ENCODE data around the gene FECH. TPM values are rescaled to one million over a fixed set of nuclear protein-coding genes. Genes with fewer than 3 reads are reported as not detected.
A peak's percentile ranks its signal among the peaks of the same experiment; 100 is the strongest.

The FECH gene
- total and polyA plus RNA-seq, 9 of the 15 experiments (the other 6 are each of a cell fraction or from before 2014, with no cell fraction given) = 19.8 to 170 (median 56.8) TPM

DNA sequence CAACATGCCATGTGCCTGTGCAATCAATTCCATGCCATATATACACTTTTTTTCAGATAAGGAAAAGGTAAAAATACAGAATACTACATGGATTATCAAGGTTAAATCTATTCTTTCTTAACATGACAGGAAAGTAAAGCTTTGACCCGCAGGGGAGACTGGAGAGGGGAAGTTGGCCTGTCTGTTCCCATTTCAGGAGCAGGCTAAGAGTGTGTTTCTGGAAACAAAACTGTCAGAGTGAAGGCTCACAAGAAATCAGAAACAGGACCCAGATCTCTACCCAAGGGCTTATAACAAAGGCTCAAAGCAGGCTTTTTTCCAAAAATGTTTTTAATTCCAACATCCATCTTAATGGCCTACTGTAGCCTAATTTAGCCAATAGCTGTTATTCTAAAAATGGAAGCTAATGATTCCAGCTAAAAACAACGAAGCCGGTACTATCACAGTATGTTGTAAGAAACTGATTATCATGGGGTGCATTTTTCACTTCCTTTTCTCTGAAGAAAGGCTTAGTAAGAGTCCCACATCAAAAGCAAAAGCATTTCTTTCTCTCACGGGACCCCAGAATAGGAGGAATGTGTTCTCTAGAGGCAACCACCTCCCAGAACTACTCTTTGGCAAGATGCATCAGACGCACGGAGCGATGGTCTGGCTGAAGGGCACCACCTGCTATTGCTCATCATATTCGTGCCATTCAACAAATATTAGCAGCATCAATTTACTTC, 41.4 kb downstream of the FECH start:
- CTCF ChIA-PET (ENCODE audit: low intra/inter-chr PET ratio) = no interaction called here
- Histone ChIP-seq H3K79me2 (ENCODE audit: control insufficient read depth, insufficient read depth, low read length) (no peaks in the 10 kb centered on the region), H3K27me3 (ENCODE audit: control insufficient read depth in 2 of 2, insufficient read depth in 2 of 2, low read length in 2 of 2) (peaks cover 14 to 16% of the 10 kb centered on the region in 2 experiments), H3K9me1 (ENCODE audit: control insufficient read depth, insufficient read depth, low read length) (no peaks in the 10 kb centered on the region), H3K9ac (ENCODE audit: insufficient read depth in 1 of 2, low read depth in 2 of 2, low read length in 2 of 2) (no peak overlapping the region), H3K36me3 (ENCODE audit: control insufficient read depth, insufficient read depth, low read length) (peaks cover 4% of the 10 kb centered on the region; the same call in 2 of the 3 replicates), H3K9me3 (replicated peaks; ENCODE audit: control insufficient read depth, insufficient read depth, low read depth, low read length) (no peaks in the 10 kb centered on the region), H3K27ac (ENCODE audit: extremely low read depth, low read depth, low read length) (no peak overlapping the region), H3K4me1 (replicated peaks in 1 of 2; ENCODE audit: control insufficient read depth in 2 of 2, insufficient read depth in 2 of 2, low read length in 2 of 2) (no peaks in the 10 kb centered on the region), H2AFZ (ENCODE audit: low read depth, low read length) (no peak overlapping the region), H3K4me2 (ENCODE audit: insufficient read depth, low read length) (no peak overlapping the region), H3K4me3 (no peak overlapping the region), H4K20me1 (replicated peaks; ENCODE audit: control insufficient read depth, insufficient read depth, low read length) (no peaks in the 10 kb centered on the region)
- ATAC-seq (no peak), FAIRE-seq (no peak), DNase-seq (ENCODE audit: extremely low read depth in 1 of 4, low spot score in 3 of 4) (no peak)
- in situ Hi-C loops (cut with MboI) (no loop called here), intact Hi-C loops (cut with micrococcal nuclease) (no loop called here)
- TF ChIP-seq ZC3H4 (CRISPR knock-in tag; IDR thresholded peaks at IDR 0.05; ENCODE audit: borderline replicate concordance) (no peak), ILF3 (IDR thresholded peaks at IDR 0.05; ENCODE audit: borderline replicate concordance) (no peak), HDAC8 (tag; IDR thresholded peaks at IDR 0.05) (no peak), PRPF4 (IDR thresholded peaks at IDR 0.05; ENCODE audit: insufficient read depth, low read depth, low read length, poor library complexity, severe bottlenecking) (no peak)
- POLR2A ChIA-PET = interaction anchor here (1.2 kb wide), 1 partner anchor 7 kb away, joined by 4 read pairs; no protein-coding TSS in a partner anchor
- no TSS peak for BruUV-seq (replicated peaks)
- 12% methylated on average over 8 of the region's 8 CpGs for WGBS (ENCODE audit: insufficient coverage, low coverage, missing lambda C conversion rate)

DNA sequence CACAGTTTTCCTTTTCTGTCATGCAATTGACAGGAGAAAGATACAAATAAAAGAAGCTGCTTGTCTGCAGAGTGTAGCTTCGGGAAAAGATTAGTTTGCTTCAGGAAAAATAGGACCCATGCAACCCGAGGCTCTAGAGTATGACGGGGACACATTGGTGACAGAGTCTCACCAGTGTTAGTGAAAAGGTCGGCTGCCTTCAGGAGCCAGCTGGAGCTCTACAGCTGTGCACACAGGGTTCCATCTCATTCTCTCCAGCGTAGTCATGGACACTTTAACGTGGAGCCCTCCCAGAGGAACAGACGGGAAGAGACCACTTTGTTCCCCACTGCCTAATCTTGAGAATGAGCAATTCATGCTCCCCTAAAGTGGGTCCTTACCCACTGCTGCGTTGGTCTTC, 42.9 kb downstream of the FECH start:
- in situ Hi-C loops (cut with MboI) (no loop called here), intact Hi-C loops (cut with micrococcal nuclease) (no loop called here)
- WGBS (ENCODE audit: insufficient coverage, low coverage, missing lambda C conversion rate) = 10% methylated on average over 8 of the region's 8 CpGs
- CTCF ChIA-PET (ENCODE audit: low intra/inter-chr PET ratio) = no interaction called here
- no peaks in the 10 kb centered on the region for H4K20me1 ChIP-seq (replicated peaks; ENCODE audit: control insufficient read depth, insufficient read depth, low read length)
- no peaks in the 10 kb centered on the region for H3K9me3 ChIP-seq (replicated peaks; ENCODE audit: control insufficient read depth, insufficient read depth, low read depth, low read length)
- H3K9me1 ChIP-seq (ENCODE audit: control insufficient read depth, insufficient read depth, low read length) = no peaks in the 10 kb centered on the region
- no peaks in the 10 kb centered on the region for H3K36me3 ChIP-seq (ENCODE audit: control insufficient read depth, insufficient read depth, low read length)
- FAIRE-seq = no peak
- BruUV-seq (replicated peaks) = no TSS peak
- no peak overlapping the region for H2AFZ ChIP-seq (ENCODE audit: low read depth, low read length)
- no peak overlapping the region for H3K4me3 ChIP-seq
- POLR2A ChIA-PET = no interaction called here
- DNase-seq (ENCODE audit: extremely low read depth in 1 of 4, low spot score in 3 of 4) = no peak
- no peak overlapping the region for H3K9ac ChIP-seq (ENCODE audit: insufficient read depth in 1 of 2, low read depth in 2 of 2, low read length in 2 of 2)
- H3K27me3 ChIP-seq (ENCODE audit: control insufficient read depth in 2 of 2, insufficient read depth in 2 of 2, low read length in 2 of 2) = peaks cover 14 to 16% of the 10 kb centered on the region in 2 experiments
- no peaks in the 10 kb centered on the region for H3K79me2 ChIP-seq (ENCODE audit: control insufficient read depth, insufficient read depth, low read length)
- ATAC-seq = peak; percentile 52
- no peak overlapping the region for H3K4me2 ChIP-seq (ENCODE audit: insufficient read depth, low read length)
- no peak overlapping the region for H3K27ac ChIP-seq (ENCODE audit: extremely low read depth, low read depth, low read length)
- TF ChIP-seq MYC (IDR thresholded peaks at IDR 0.05; ENCODE audit: low read depth, low read length) (no peak), MYC (CRISPR knock-in tag; IDR thresholded peaks at IDR 0.05; ENCODE audit: borderline replicate concordance, low read depth) (no peak), PYGO2 (tag; IDR thresholded peaks at IDR 0.05) (no peak), PURB (CRISPR knock-in tag; IDR thresholded peaks at IDR 0.05; ENCODE audit: low read depth) (no peak), RBM34 (IDR thresholded peaks at IDR 0.05; ENCODE audit: borderline replicate concordance, insufficient read depth, low read length) (no peak), FOXP1 (CRISPR knock-in tag; IDR thresholded peaks at IDR 0.05) (no peak), ZC3H4 (CRISPR knock-in tag; IDR thresholded peaks at IDR 0.05; ENCODE audit: borderline replicate concordance) (no peak), ZNF184 (CRISPR knock-in tag; IDR thresholded peaks at IDR 0.05) (no peak), SLC30A9 (CRISPR knock-in tag; IDR thresholded peaks at IDR 0.05) (no peak), ZNF584 (CRISPR knock-in tag; IDR thresholded peaks at IDR 0.05; ENCODE audit: low read depth) (no peak)
- no peaks in the 10 kb centered on the region for H3K4me1 ChIP-seq (replicated peaks in 1 of 2; ENCODE audit: control insufficient read depth in 2 of 2, insufficient read depth in 2 of 2, low read length in 2 of 2)
